EL (cell line): ENCODE results near the gene SMPDL3B.
"Not testable (repeated sequence)": the region's sequence is repeated elsewhere in the genome, so short reads cannot be mapped to it uniquely, and the experiment has no call there.

Experiments used
- DNase-seq: peaks from one replicate; pipeline ENCODE4 v3.0.0-alpha.2; 2016

The SMPDL3B gene

GRCh38 chr1:27971674-27972073 lies 36.9 kb downstream of the SMPDL3B start:
- DNase-seq = no peak

DNA sequence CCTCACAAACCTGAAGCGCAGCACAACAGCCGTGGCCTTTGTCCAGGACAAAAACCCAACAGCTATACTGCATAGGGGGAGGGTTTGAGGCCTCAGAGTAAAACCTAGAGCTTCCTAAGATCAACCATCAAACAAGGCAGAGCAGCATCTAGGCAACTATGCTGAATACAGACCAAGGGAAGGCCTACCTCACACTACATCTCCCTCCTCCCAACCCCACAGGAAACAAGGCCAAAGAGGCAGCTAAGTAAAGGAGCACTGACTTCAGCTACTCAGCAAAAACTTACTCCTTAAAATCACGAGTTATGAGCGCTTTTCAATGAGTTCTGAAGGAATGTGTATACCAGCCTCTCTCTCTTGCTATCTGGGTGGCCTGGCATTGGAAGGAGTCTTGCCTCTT lies 37.3 kb downstream of the SMPDL3B start:
- no peak for DNase-seq

DNA sequence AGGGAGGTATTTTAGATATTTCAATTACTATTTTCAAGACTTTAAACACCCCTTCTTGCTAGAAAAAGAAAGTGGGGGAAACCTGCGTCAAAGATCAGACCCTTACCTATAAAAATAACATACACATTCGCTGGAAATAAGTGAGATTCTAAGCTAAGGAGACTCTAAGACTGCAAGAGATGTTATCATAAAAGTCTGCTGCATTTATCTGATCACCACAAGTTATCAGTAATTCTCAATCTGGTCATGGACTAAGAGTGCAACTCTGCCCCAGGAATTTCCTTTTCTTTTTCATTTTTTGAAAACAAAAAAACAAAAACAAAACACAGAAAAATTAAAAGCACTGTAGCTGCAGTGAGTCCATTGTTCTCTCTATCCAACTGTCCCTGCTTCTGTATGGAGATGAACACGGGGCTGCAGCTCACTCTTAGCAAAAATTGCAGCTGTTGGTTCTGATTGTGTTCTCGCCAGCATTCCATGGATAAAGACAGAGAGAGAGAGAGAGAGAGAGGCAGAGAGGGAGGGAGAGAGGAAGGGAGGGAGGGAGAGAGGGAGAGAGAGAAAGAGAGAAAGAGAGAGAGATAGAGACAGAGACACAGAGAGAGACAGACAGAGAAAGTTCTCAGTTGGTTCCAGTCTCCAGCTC lies 39.1 kb downstream of the SMPDL3B start:
- DNase-seq = no peak

- DNase-seq = no peak
These were observed 39.6 kb downstream of the SMPDL3B start for GRCh38 chr1:27974417-27974781.

DNA sequence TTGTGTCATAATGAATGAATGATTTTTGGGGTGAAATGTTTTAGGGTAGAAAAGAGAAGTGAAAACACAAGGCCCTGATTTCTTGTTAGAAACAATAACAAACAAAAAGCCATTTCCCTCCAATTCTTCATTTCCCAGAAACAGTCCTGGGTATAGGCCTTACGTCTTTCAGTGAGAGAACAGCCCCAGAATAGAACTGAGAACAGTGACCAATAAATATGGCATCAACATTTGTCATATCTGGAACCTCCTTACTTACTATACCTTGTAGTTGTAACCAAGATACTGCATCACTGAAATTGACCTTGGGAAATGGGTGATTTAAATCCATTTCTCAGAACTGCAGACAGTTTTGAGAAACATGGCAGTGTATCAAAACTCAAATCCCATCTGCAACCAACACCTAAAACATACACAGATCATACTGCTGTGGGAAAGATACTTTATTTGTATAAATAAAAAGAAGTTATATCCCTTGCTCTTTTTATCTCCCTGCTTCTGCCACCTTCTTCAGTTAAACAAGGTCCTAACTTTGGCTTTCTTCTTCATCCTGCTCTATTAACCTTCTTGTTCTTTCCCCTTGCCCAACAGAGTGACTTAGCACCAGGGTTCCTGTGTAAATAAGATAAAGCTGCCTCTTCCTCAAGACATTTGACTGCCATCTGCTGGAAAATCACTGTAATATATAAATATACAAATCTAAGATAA lies 44.5 kb downstream of the SMPDL3B start:
- peak; percentile 62 for DNase-seq

GRCh38 chr1:27979859-27980201 lies 45.0 kb downstream of the SMPDL3B start:
- no peak for DNase-seq

DNA sequence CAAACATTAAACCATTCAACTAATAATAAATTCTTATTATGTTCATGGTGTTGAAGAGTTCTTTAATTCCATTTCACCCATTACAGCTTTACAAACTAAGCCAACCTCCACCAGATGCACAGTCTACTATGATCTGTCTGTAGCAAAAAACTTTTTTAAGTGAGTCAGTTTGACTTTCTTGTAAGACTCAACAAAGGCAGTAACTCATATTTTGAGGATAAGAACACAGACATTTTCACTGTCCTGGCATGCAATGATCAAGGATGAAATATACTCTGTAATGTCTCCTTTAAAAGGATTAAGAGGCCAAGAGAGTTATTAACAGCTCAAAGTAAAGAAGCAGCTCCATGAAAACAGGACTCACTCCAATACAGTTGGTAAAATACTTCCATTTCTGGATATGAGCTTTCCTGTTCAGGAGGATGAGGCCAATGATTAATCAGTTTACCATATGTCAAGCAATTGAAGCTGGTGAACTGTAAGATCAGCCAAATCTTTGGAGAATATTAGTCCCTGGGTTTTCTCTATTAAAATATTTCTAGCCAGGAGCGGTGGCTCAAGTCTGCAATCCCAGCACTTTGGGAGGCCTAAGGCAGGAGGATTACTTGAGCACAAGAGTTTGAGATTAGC lies 45.5 kb downstream of the SMPDL3B start:
- no peak for DNase-seq

DNA sequence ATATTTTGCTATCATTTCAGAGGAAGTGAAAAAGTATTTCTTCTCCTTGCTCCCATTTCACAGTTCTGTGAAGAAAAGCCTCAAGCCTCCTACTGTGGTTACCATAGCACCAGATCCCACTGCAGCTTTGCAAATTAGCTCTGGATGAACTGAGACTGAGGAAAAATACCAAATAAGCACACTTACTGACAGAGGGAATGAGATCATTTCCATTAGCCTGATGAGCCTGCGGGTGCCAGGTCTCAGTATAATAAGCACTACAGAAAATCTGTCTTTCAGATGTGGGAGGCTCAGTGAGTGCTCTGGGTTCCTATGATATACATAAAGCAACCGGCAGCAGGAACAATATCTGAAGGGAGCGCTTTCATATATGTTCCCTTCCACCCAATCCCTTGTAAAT lies 46.3 kb downstream of the SMPDL3B start:
- no peak for DNase-seq

GRCh38 chr1:27990920-27991537 lies 56.2 kb downstream of the SMPDL3B start:
- peak; percentile 11 for DNase-seq

DNA sequence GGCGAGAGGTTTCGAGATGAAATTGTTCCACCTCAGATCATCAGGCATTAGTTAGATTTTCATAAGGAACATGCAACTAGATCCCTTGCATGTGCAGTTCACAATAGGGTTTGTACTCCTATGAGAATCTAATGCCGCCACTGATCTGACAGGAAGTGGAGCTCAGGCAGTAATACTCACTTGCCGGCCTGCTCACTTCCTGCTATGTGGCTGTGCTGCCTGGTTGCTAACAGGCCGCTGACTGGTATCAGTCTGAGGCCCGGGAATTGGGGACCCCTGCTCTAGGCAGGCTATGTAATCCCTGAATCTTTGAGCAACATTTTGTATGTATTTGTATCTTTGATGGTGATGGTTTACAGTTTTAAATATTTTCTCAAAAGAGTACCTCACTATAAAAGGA lies 57.5 kb downstream of the SMPDL3B start:
- DNase-seq = no peak

DNA sequence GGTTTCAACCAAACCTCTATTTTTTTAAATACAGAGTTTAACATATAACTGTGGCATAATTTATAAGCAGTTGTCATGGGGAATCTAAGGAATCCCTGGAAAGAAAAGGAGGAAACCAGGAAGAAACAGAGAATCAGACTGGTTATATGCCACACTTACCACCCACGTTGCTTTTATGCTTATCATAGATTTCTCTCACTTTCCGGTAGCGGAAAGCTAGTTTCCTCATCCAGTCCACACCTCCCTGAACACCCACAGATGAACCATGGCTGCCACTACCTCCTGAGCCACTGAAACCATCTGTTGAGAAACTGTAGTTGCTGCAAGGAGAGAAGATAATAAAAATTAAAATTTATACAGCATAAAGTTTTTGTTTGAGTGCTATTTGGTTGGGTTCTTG lies 58.4 kb downstream of the SMPDL3B start:
- DNase-seq = no peak

- DNase-seq = no peak
These were observed 59.3 kb downstream of the SMPDL3B start for GRCh38 chr1:27994060-27994459.

- DNase-seq = not testable (repeated sequence)
These were observed 59.7 kb downstream of the SMPDL3B start for GRCh38 chr1:27994526-27994925.

- DNase-seq = no peak
These were observed 64.3 kb downstream of the SMPDL3B start for GRCh38 chr1:27999055-27999454.

- no peak for DNase-seq
These were observed 67.8 kb downstream of the SMPDL3B start for GRCh38 chr1:28002600-28002999.

DNA sequence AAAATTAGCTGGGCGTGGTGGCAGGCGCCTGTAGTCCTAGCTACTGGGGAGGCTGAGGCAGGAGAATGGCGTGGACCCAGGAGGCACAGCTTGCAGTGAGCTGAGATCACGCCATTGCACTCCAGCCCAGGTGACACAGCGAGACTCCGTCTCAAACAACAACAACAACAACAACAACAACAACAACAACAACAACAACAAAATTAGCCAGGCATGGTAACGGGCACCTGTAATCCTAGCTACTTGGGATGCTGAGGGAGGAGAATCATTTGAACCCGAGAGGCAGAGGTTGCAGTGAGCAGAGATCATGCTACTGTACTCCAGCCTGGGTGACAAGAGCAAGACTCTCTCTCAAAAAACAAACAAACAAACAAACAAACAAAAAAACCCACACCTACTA lies 68.3 kb downstream of the SMPDL3B start:
- not testable (repeated sequence) for DNase-seq
